Sciatic nerve (tissue), 2 donors: ENCODE results near the gene VSIG1. TPM values are rescaled to one million over a fixed set of nuclear protein-coding genes. Genes with fewer than 3 reads are reported as not detected.

Experiments
- ATAC-seq: fragments of 200-7000 bp; cut with Tn5 transposase; one replicate; pipeline ENCODE4 v1.9.1; 2020; ENCODE audit warnings: mild to moderate bottlenecking, moderate library complexity
- DNase-seq: peaks from one replicate; pipeline ENCODE4 v3.0.0-alpha.2; 2020; ENCODE audit warnings: low spot score
- intact Hi-C: fragments of 100-400 bp; cut with DNase I; formaldehyde crosslinking; loops from one replicate; pipeline ENCODE4 v1.14.2; 2022
- total RNA-seq: library from RNA; stranded (reverse); fragmentation: NEBNext Ultra II Directional; extraction: Animal tissue kit (Norgen Biotek cat#: 25700); gene quantifications from one replicate; pipeline ENCODE4 v1.2.1, GENCODE V29; 2021
- donor health status: DM: no; HTN: no; CAD: no.
- donor health status: DM: no; HTN: no; CAD: no.

The VSIG1 gene
- total RNA-seq, 1 donor from 2014 or later = 0.36 TPM

DNA sequence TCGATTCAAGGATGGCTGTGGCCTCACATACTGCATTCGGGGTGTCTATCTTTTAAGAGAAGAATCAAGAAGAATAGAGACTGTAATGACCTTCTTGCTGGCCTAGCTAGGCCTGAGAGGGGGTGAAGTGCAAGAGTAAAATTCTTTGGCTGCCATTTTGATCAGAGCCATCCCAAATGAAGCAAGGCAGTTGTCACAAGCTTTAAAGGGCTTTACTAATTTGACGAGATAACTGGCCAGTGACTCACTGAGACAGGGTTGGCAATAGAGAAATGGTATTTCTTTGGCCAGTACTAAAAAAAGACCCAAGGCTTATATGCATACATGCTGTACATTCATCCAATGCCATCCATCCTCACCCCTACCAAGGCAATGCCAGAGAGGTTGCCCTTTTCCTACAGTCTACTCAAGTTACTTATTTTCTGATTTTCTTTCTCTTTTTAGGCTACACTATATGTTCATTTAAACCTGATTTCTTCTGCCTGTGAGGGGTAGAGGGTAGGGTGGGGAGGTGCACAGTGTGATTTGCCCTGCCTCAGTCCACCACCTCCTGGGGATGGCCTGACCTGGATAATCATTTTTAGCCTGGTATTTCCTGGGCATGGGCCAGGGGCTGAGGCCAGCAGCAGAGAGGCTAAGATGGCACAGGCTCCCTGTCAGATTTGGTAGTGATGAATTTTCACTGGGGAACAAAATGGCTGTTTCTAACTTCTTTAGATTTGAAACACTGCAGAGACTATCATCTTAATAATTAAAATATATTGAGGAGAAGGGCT lies 78.9 kb downstream of the VSIG1 start:
- ATAC-seq = no peak
- DNase-seq = no peak
- intact Hi-C loops = no loop called here

DNA sequence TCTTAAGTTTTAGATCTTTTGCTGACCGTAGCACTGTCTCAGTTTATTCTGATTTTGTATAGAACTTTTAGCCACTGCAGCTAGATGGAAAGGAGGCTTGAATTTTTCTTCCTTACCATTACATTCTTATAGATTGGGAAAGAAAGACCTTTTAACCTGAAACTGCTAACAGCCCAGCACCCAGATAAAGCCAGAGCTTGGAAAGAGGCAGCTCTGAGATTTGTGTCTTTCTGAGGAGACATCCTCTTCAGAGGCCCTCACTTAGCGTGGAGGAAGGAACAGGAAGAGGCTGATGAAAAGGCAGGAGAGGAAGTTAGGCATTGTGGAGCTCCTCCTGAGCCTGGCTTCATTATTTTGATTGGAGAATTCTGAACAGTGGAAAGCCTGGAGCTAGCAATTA lies 81.8 kb downstream of the VSIG1 start:
- ATAC-seq (no peak), DNase-seq (no peak)
- intact Hi-C loops = no loop called here

DNA sequence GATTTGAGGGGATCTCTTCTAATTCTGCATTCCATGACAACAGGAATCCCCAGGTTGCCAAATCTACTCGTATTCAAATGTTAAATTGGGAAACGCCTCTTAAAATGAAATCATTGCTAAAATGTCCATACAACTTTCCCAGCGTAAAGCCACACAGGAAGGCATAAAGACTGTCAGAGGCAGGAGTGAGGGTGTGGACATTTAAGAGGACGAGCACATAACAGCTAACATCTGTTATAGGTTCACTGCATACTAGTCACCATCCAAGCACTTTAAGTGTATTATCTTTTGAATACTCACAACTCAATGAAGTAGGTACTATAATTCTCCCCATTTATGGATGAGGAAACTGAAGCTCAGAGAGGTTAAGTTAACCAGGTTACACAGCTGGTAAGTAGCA lies 82.3 kb downstream of the VSIG1 start:
- ATAC-seq (no peak), DNase-seq (no peak)
- intact Hi-C loops = no loop called here

Other genes with a start within 250 kb of the VSIG1 start
- 26.7 TPM for gene MID2, start 219.2 kb upstream of the VSIG1 start, total RNA-seq
- not detected for gene TEX13B, start 62.7 kb upstream of the VSIG1 start, total RNA-seq
- gene PSMD10, start 46.5 kb downstream of the VSIG1 start, total RNA-seq = 37.2 TPM
- 9.5 TPM for gene ATG4A, start 46.7 kb downstream of the VSIG1 start, total RNA-seq